Mesenchymal stem cell (in vitro differentiated cells and primary cell): Measurements from ENCODE around the gene EXOC6B.
A peak's percentile ranks its signal among the peaks of the same experiment; 100 is the strongest.

Source experiments
- DNase-seq: peaks from one replicate; pipeline ENCODE4 v3.0.0-alpha.2; 2013
- H2AFZ ChIP-seq: one replicate; pipeline ENCODE4 v1.6.1; 2013; ENCODE audit warnings: low read depth, mild to moderate bottlenecking, control low read depth, inconsistent platforms, low read length, moderate library complexity
- H2AK5ac ChIP-seq: 2 replicates; pipeline ENCODE4 v1.6.1; 2013; ENCODE audit warnings: low read length, moderate library complexity, mild to moderate bottlenecking, inconsistent platforms; ENCODE audit not compliant: severe bottlenecking
- H2BK120ac ChIP-seq: one replicate; pipeline ENCODE4 v1.6.1; 2013; ENCODE audit warnings: low read depth, mild to moderate bottlenecking, inconsistent platforms, low read length, moderate library complexity
- H2BK12ac ChIP-seq, 2 experiments: one replicate each; pipeline ENCODE4 v1.6.1; 2013; ENCODE audit warnings: inconsistent platforms in 2 of 2, low read length in 2 of 2, mild to moderate bottlenecking in 2 of 2, moderate library complexity in 2 of 2, control low read depth in 1 of 2
- H2BK15ac ChIP-seq: one replicate; pipeline ENCODE4 v1.6.1; 2013; ENCODE audit warnings: mild to moderate bottlenecking, low read depth, inconsistent platforms; ENCODE audit not compliant: poor library complexity, severe bottlenecking
- H2BK5ac ChIP-seq: 2 replicates; pipeline ENCODE4 v1.6.1; 2013; ENCODE audit warnings: low read depth, mild to moderate bottlenecking, low read length, control low read depth, inconsistent platforms; ENCODE audit not compliant: poor library complexity, severe bottlenecking
- H3K14ac ChIP-seq, 2 experiments: one replicate each; pipeline ENCODE4 v1.6.1; 2013; ENCODE audit warnings: inconsistent platforms in 2 of 2, low read length in 2 of 2, control low read depth in 1 of 2, mild to moderate bottlenecking in 1 of 2, moderate library complexity in 1 of 2
- H3K18ac ChIP-seq, 2 experiments: one replicate each; pipeline ENCODE4 v1.6.1; 2013; ENCODE audit warnings: inconsistent platforms in 2 of 2, low read length in 2 of 2, control low read depth in 1 of 2, low read depth in 1 of 2, mild to moderate bottlenecking in 1 of 2
- H3K23ac ChIP-seq, 2 experiments: one replicate each; pipeline ENCODE4 v1.6.1; 2013; ENCODE audit warnings: inconsistent platforms in 2 of 2, low read length in 2 of 2, mild to moderate bottlenecking in 2 of 2, moderate library complexity in 2 of 2, control low read depth in 1 of 2
- H3K27ac ChIP-seq: 2 replicates; pipeline ENCODE4 v1.5.1; 2013; ENCODE audit warnings: mild to moderate bottlenecking, moderate library complexity, low read length, control low read depth, inconsistent platforms; ENCODE audit not compliant: poor library complexity, severe bottlenecking
- H3K27me3 ChIP-seq, 2 experiments: 2 replicates each; pipeline versions ENCODE4 v1.6.1 to v1.7.0; 2013; ENCODE audit warnings: low read length in 2 of 2, mild to moderate bottlenecking in 2 of 2, moderate library complexity in 2 of 2, control low read depth in 1 of 2, inconsistent platforms in 1 of 2; ENCODE audit not compliant: control insufficient read depth in 1 of 2, insufficient read depth in 1 of 2
- H3K36me3 ChIP-seq, 2 experiments: 2 replicates each; pipeline versions ENCODE4 v1.6.1 to v1.7.0; 2013; ENCODE audit warnings: low read length in 2 of 2, control low read depth in 1 of 2, inconsistent platforms in 1 of 2, low read depth in 1 of 2, mild to moderate bottlenecking in 1 of 2; ENCODE audit not compliant: insufficient read depth in 2 of 2, control insufficient read depth in 1 of 2
- H3K4ac ChIP-seq, 2 experiments: one replicate each; pipeline ENCODE4 v1.6.1; 2013; ENCODE audit warnings: inconsistent platforms in 2 of 2, low read length in 2 of 2, mild to moderate bottlenecking in 2 of 2, moderate library complexity in 2 of 2, control low read depth in 1 of 2, low read depth in 1 of 2
- H3K4me1 ChIP-seq: 2 replicates; pipeline ENCODE4 v1.6.1; 2013; ENCODE audit warnings: low read depth, low read length, control low read depth; ENCODE audit not compliant: control insufficient read depth, insufficient read depth
- H3K4me2 ChIP-seq: 2 replicates; pipeline ENCODE4 v1.6.1; 2013; ENCODE audit warnings: low read length, mild to moderate bottlenecking, inconsistent platforms; ENCODE audit not compliant: poor library complexity, severe bottlenecking
- H3K4me3 ChIP-seq, 2 experiments: 2 replicates each; pipeline versions ENCODE4 v1.5.1 to v1.7.0; 2013; ENCODE audit warnings: low read length in 2 of 2, mild to moderate bottlenecking in 2 of 2, control low read depth in 1 of 2, low read depth in 1 of 2; ENCODE audit not compliant: insufficient read depth in 1 of 2
- H3K79me1 ChIP-seq: replicated peaks from 2 replicates; pipeline ENCODE4 v1.6.1; 2013; ENCODE audit warnings: mild to moderate bottlenecking, control low read depth, low read length, inconsistent platforms; ENCODE audit not compliant: poor library complexity, severe bottlenecking
- H3K9ac ChIP-seq: 2 replicates; pipeline ENCODE4 v1.7.0; 2013; ENCODE audit warnings: mild to moderate bottlenecking, low read length, moderate library complexity
- H3K9me3 ChIP-seq: 2 replicates; pipeline ENCODE4 v1.7.0; 2013; ENCODE audit warnings: mild to moderate bottlenecking, low read length; ENCODE audit not compliant: control insufficient read depth
- H4K8ac ChIP-seq: one replicate; pipeline ENCODE4 v1.6.1; 2013; ENCODE audit warnings: inconsistent platforms, mild to moderate bottlenecking, low read length, moderate library complexity
- H4K91ac ChIP-seq: one replicate; pipeline ENCODE4 v1.6.1; 2013; ENCODE audit warnings: mild to moderate bottlenecking, low read length, inconsistent platforms
- WGBS: methylation state at CpG from one replicate; pipeline ENCODE4 v1.1.7; 2013; ENCODE audit warnings: mixed read lengths; 5-methylcytosine and 5-hydroxymethylcytosine counted together

The EXOC6B gene

GRCh38 chr2:72214429-72215143 is 611.2 kb downstream of the EXOC6B start:
- Histone ChIP-seq H4K91ac (no peak overlapping the region), H2AFZ (no peak overlapping the region), H3K9me3 (no peaks in the 10 kb centered on the region), H3K18ac (no peak overlapping the region), H3K4ac (no peak overlapping the region), H2BK120ac (no peak overlapping the region), H3K4me3 (no peak overlapping the region), H2BK15ac (no peak overlapping the region), H3K79me1 (no peaks in the 10 kb centered on the region), H2BK5ac (no peak overlapping the region), H2AK5ac (no peak overlapping the region), H4K8ac (no peak overlapping the region), H2BK12ac (no peak overlapping the region), H3K4me1 (peaks cover 1% of the 10 kb centered on the region), H3K9ac (no peak overlapping the region), H3K23ac (no peak overlapping the region), H3K36me3 (no peaks in the 10 kb centered on the region), H3K27me3 (peaks cover 0 to 19% of the 10 kb centered on the region in 2 experiments), H3K27ac (peak overlapping the region; percentile 38), H3K14ac (no peak overlapping the region), H3K4me2 (no peak overlapping the region)
- DNase-seq, result peak; percentile 51
- 61% methylated on average over 4 of the region's 4 CpGs for WGBS

GRCh38 chr2:72212486-72212855 is 613.4 kb downstream of the EXOC6B start:
- Histone ChIP-seq H3K9me3 (no peaks in the 10 kb centered on the region), H2BK12ac (no peak overlapping the region), H3K79me1 (no peaks in the 10 kb centered on the region), H4K91ac (no peak overlapping the region), H3K18ac (no peak overlapping the region), H3K4me3 (peak overlapping the region in 1 of 2 experiments; percentile 38), H3K9ac (no peak overlapping the region), H4K8ac (no peak overlapping the region), H3K4ac (no peak overlapping the region), H3K27ac (no peak overlapping the region), H3K14ac (no peak overlapping the region), H2AFZ (no peak overlapping the region), H2BK120ac (no peak overlapping the region), H3K4me1 (peaks cover 1% of the 10 kb centered on the region), H3K27me3 (peaks cover 0 to 23% of the 10 kb centered on the region in 2 experiments), H3K23ac (no peak overlapping the region), H2BK5ac (no peak overlapping the region), H2AK5ac (no peak overlapping the region), H3K36me3 (no peaks in the 10 kb centered on the region), H2BK15ac (no peak overlapping the region), H3K4me2 (no peak overlapping the region)
- WGBS, result no CpG with 5 or more reads among the region's 1 CpG
- DNase-seq, result no peak

GRCh38 chr2:72211777-72212485 is 613.9 kb downstream of the EXOC6B start:
- Histone ChIP-seq H4K91ac (no peak overlapping the region), H3K79me1 (no peaks in the 10 kb centered on the region), H3K4me2 (no peak overlapping the region), H3K4me1 (peaks cover 1% of the 10 kb centered on the region), H2BK15ac (no peak overlapping the region), H3K27ac (no peak overlapping the region), H2AK5ac (no peak overlapping the region), H3K9me3 (no peaks in the 10 kb centered on the region), H3K27me3 (peaks cover 0 to 23% of the 10 kb centered on the region in 2 experiments), H2AFZ (no peak overlapping the region), H3K36me3 (no peaks in the 10 kb centered on the region), H3K23ac (no peak overlapping the region), H2BK5ac (no peak overlapping the region), H2BK12ac (no peak overlapping the region), H2BK120ac (no peak overlapping the region), H3K4me3 (peak overlapping the region in 1 of 2 experiments; percentile 38), H4K8ac (no peak overlapping the region), H3K18ac (no peak overlapping the region), H3K14ac (no peak overlapping the region), H3K9ac (peak overlapping the region; percentile 27), H3K4ac (no peak overlapping the region)
- WGBS, result 100% methylated on average over 1 of the region's 2 CpGs
- no peak for DNase-seq

- no peak overlapping the region for H2AFZ ChIP-seq
- no peaks in the 10 kb centered on the region for H3K79me1 ChIP-seq
- no peak overlapping the region for H3K23ac ChIP-seq
- peaks cover 0 to 23% of the 10 kb centered on the region in 2 experiments for H3K27me3 ChIP-seq
- H3K4me3 ChIP-seq, result no peak overlapping the region
- peak overlapping the region; percentile 41 for H2AK5ac ChIP-seq
- WGBS, result no CpG with 5 or more reads among the region's 2 CpGs
- no peak overlapping the region for H3K27ac ChIP-seq
- no peak for DNase-seq
- no peak overlapping the region for H2BK15ac ChIP-seq
- no peaks in the 10 kb centered on the region for H3K9me3 ChIP-seq
- peak overlapping the region; percentile 18 for H3K9ac ChIP-seq
- H3K4me2 ChIP-seq, result no peak overlapping the region
- H4K8ac ChIP-seq, result no peak overlapping the region
- no peak overlapping the region for H3K4ac ChIP-seq
- no peaks in the 10 kb centered on the region for H3K36me3 ChIP-seq
- no peak overlapping the region for H2BK5ac ChIP-seq
- H2BK120ac ChIP-seq, result no peak overlapping the region
- H3K4me1 ChIP-seq, result peaks cover 1% of the 10 kb centered on the region
- H2BK12ac ChIP-seq, result no peak overlapping the region
- H4K91ac ChIP-seq, result no peak overlapping the region
- H3K18ac ChIP-seq, result no peak overlapping the region
- H3K14ac ChIP-seq, result no peak overlapping the region
These were observed 614.5 kb downstream of the EXOC6B start for GRCh38 chr2:72211350-72211749.
